MM.1S (cell line): ENCODE measurements around the gene RFX2.
A peak's percentile ranks its signal among the peaks of the same experiment; 100 is the strongest.
"Not testable (repeated sequence)": the region's sequence is repeated elsewhere in the genome, so short reads cannot be mapped to it uniquely, and the experiment has no call there.

Experiments
- DNase-seq: peaks from one replicate; pipeline ENCODE4 v3.0.0-alpha.2; 2015
- H2AFZ ChIP-seq: fragments of 300-600 bp; sonication (generic); 2 replicates; pipeline ENCODE4 v1.6.0; 2016; ENCODE audit warnings: antibody characterized with exemption, low read length
- H3F3A ChIP-seq: fragments of 300-600 bp; sonication (generic); 2 replicates; pipeline ENCODE4 v1.6.1; 2016; ENCODE audit warnings: mild to moderate bottlenecking, antibody characterized with exemption, low read length, moderate library complexity, mixed read lengths; ENCODE audit not compliant: insufficient read depth
- H3K27ac ChIP-seq: fragments of 300-600 bp; sonication (generic); 2 replicates; pipeline ENCODE4 v1.5.1; 2016; ENCODE audit warnings: mild to moderate bottlenecking, low read length
- H3K27me3 ChIP-seq: fragments of 300-600 bp; sonication (generic); replicated peaks from 2 replicates; pipeline ENCODE4 v1.6.0; 2016; ENCODE audit warnings: low read length; ENCODE audit not compliant: insufficient read depth
- H3K36me3 ChIP-seq: fragments of 300-600 bp; sonication (generic); replicated peaks from 2 replicates; pipeline ENCODE4 v1.6.1; 2016; ENCODE audit warnings: mild to moderate bottlenecking, low read length, mixed read lengths; ENCODE audit not compliant: insufficient read depth
- H3K4me1 ChIP-seq: fragments of 300-600 bp; sonication (generic); 2 replicates; pipeline ENCODE4 v1.6.1; 2016; ENCODE audit warnings: low read length, mixed read lengths
- H3K4me2 ChIP-seq: fragments of 300-600 bp; sonication (generic); 2 replicates; pipeline ENCODE4 v1.6.0; 2016; ENCODE audit warnings: low read depth, low read length
- H3K4me3 ChIP-seq: fragments of 300-600 bp; sonication (generic); 2 replicates; pipeline ENCODE4 v1.5.1; 2016; ENCODE audit warnings: low read length, mixed read lengths
- H3K79me2 ChIP-seq: fragments of 300-600 bp; sonication (generic); 2 replicates; pipeline ENCODE4 v1.6.1; 2016; ENCODE audit warnings: mixed run types, low read length, mixed read lengths
- H3K9ac ChIP-seq: fragments of 300-600 bp; sonication (generic); 2 replicates; pipeline ENCODE4 v1.6.1; 2016; ENCODE audit warnings: low read length, mixed read lengths
- H3K9me2 ChIP-seq: fragments of 300-600 bp; sonication (generic); replicated peaks from 2 replicates; pipeline ENCODE4 v1.6.1; 2016; ENCODE audit warnings: mild to moderate bottlenecking, low read length, mixed read lengths; ENCODE audit not compliant: insufficient read depth
- H3K9me3 ChIP-seq: fragments of 300-600 bp; sonication (generic); replicated peaks from 2 replicates; pipeline ENCODE4 v1.6.1; 2016; ENCODE audit warnings: mild to moderate bottlenecking, low read length, mixed read lengths; ENCODE audit not compliant: insufficient read depth
- H4K20me1 ChIP-seq: fragments of 300-600 bp; sonication (generic); 2 replicates; pipeline ENCODE4 v1.6.1; 2016; ENCODE audit warnings: mild to moderate bottlenecking, low read length, moderate library complexity, mixed read lengths; ENCODE audit not compliant: insufficient read depth
- EZH2 ChIP-seq: fragments of 300-600 bp; sonication (generic); optimal IDR thresholded peaks from 2 replicates; pipeline ENCODE3; 2017; ENCODE audit warnings: low read depth, mild to moderate bottlenecking, antibody characterized with exemption, low read length, mixed read lengths
- EZH2phosphoT487 ChIP-seq: fragments of 300-600 bp; sonication (generic); IDR thresholded peaks from 2 replicates; pipeline ENCODE4 v1.6.1; 2018; ENCODE audit warnings: antibody characterized with exemption, low read length
- TF ChIP-seq, protein P1 (sequence below): fragments of 300-600 bp; sonication (generic); IDR thresholded peaks from 2 replicates; pipeline ENCODE4 v1.5.1; 2016; ENCODE audit warnings: antibody characterized with exemption, low read length, mixed read lengths

RFX2 gene

DNA sequence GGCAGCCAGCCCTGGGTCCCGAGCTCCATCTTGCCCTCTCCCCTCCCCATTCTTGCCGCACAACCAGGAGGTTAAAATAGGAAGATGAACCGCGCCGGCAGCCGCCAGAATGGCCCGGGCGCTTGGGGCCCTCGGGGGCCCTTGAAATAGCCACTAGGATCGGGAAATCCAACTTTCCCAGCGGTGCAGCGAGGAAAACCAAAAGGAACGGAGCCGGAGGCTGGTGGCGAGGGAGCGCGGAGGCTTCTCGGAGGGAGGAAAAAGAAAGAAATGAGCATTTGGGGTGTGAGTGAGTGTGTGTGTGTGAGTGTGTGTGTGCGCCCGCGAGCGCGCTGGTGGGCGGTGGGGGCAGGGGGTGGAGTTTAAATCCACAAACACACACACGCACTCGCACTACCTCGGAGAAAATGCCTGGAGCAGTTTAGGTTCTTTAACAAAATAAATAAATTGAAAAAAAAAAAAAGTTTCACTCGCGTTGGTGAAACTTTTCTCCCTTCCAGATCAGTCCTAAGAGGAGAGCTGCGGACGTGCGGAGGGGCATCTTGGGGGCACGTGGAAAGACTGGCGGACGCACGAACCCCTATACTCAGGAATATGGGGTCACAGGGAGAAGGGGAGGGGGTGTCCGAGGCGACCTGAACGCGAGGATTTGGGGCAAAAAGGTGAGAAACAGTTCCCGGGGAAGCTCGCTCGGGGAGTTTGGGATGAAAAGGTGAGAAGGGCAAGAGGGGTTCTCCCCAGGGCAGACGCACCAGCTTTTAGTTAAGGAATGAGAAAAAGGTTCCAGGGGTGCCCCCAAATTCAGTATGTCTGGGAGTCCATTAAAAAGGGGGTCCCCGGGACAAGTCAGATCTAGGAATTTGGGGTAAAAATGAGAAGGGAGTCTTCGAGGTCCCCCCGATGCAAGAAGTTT lies 1.3 kb downstream of the RFX2 start:
- H3K27ac ChIP-seq: no peak overlapping the region
- no peak overlapping the region for H2AFZ ChIP-seq

DNA sequence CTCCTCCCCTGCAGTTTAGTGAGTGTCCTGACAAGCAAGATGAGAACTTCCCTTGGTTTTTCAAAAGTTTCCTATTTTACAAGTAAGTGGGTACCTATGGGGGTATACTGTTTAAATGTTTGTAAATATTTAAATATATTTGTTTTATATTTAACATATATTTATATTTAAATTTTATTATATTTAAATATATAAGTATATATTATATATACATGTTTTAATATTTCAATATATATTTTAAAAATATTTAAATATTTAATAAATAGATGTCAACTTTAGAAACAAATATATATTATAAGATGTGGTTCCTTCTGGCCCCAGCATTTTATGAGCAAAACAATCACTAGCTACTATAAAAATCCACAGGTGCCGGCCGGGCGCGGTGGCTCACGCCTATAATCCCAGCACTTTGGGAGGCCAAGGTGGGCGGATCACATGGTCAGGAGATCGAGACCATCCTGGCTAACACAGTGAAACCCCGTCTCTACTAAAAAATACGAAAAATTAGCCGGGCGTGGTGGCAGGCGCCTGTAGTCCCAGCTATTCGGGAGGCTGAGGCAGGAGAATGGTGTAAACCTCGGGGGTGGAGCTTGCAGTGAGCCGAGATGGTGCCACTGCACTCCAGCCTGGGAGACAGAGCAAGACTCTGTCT lies 3.5 kb downstream of the RFX2 start:
- not testable (repeated sequence) for H3K4me3 ChIP-seq, H2AFZ ChIP-seq, H3K79me2 ChIP-seq, H3K9ac ChIP-seq, H3K9me3 ChIP-seq, H4K20me1 ChIP-seq, H3K27ac ChIP-seq, H3K36me3 ChIP-seq, H3F3A ChIP-seq, DNase-seq, H3K4me2 ChIP-seq, H3K9me2 ChIP-seq, H3K4me1 ChIP-seq
- H3K27me3 ChIP-seq: peaks cover 62% of the 10 kb centered on the region

More for the DNA sequence above, 1.3 kb downstream of the RFX2 start:
- no peaks in the 10 kb centered on the region for H3K79me2 ChIP-seq
- no peaks in the 10 kb centered on the region for H3K9me2 ChIP-seq
- TF ChIP-seq, protein P1, sequence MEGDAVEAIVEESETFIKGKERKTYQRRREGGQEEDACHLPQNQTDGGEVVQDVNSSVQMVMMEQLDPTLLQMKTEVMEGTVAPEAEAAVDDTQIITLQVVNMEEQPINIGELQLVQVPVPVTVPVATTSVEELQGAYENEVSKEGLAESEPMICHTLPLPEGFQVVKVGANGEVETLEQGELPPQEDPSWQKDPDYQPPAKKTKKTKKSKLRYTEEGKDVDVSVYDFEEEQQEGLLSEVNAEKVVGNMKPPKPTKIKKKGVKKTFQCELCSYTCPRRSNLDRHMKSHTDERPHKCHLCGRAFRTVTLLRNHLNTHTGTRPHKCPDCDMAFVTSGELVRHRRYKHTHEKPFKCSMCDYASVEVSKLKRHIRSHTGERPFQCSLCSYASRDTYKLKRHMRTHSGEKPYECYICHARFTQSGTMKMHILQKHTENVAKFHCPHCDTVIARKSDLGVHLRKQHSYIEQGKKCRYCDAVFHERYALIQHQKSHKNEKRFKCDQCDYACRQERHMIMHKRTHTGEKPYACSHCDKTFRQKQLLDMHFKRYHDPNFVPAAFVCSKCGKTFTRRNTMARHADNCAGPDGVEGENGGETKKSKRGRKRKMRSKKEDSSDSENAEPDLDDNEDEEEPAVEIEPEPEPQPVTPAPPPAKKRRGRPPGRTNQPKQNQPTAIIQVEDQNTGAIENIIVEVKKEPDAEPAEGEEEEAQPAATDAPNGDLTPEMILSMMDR: no peak
- TF ChIP-seq EZH2 (no peak), EZH2phosphoT487 (no peak)
- H4K20me1 ChIP-seq: no peaks in the 10 kb centered on the region
- 0 out of 2 replicates have a peak, but pooled peaks cover 2% of the 10 kb centered on the region for H3F3A ChIP-seq
- DNase-seq: no peak
- H3K9ac ChIP-seq: no peak overlapping the region; the same call in 1 of the 2 replicates
- H3K4me1 ChIP-seq: no peaks in the 10 kb centered on the region
- no peak overlapping the region for H3K4me3 ChIP-seq
- peak overlapping the region; percentile 46; the same call in 1 of the 2 replicates for H3K4me2 ChIP-seq
- no peaks in the 10 kb centered on the region for H3K9me3 ChIP-seq
- H3K27me3 ChIP-seq: peaks cover 63% of the 10 kb centered on the region
- no peaks in the 10 kb centered on the region for H3K36me3 ChIP-seq

DNA sequence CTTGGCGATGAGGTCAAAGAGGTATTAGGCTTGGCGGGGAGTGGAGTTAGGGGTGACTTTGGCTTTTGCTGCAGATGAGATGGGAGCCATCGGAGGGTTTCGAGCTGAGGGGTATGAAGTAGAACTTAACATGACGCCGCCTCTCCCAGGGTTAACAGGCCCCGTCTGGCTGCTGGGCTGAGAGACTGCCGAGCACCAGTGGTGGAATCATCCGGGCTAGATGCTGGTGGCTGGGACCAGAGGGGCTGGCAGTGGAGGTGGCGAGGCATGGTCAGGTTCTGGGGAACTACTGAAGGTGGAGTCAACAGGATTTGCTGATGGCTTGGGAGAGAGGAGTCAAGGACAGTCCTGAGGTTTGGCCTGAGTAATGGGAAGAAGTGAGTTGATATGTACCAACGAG lies 4.9 kb downstream of the RFX2 start:
- no peak overlapping the region for H3K4me2 ChIP-seq
- H3K27ac ChIP-seq: no peak overlapping the region
- no peak overlapping the region for H3K9ac ChIP-seq
- H3K4me3 ChIP-seq: no peak overlapping the region
- H3K36me3 ChIP-seq: no peaks in the 10 kb centered on the region
- no peak overlapping the region for H2AFZ ChIP-seq
- TF ChIP-seq EZH2: no peak
- no peak for TF ChIP-seq EZH2phosphoT487
- TF ChIP-seq, protein P1: no peak
- H4K20me1 ChIP-seq: no peaks in the 10 kb centered on the region
- H3K27me3 ChIP-seq: peaks cover 67% of the 10 kb centered on the region
- no peaks in the 10 kb centered on the region for H3K79me2 ChIP-seq
- no peaks in the 10 kb centered on the region for H3K9me2 ChIP-seq
- H3K4me1 ChIP-seq: no peaks in the 10 kb centered on the region
- H3K9me3 ChIP-seq: no peaks in the 10 kb centered on the region
- no peak for DNase-seq
- no peaks in the 10 kb centered on the region for H3F3A ChIP-seq

DNA sequence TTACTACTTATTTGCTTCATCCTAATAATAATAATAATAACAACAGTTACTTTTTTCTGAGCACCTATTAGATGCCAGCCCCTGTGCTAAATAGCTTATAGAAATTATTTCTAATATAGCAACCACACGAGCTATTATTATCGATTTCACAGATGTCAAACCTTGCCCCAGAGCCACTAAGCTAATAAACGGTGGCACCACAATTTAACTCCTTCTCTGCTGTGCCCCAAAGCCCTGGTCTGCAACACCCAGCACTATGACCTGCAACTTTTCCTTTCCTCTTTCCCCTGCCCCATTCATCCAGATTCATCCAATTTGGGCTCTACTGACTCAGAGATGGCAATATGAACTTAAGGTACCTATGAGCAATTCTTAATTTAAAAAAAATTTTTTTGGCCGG lies 6.4 kb downstream of the RFX2 start:
- no peak overlapping the region for H3K4me3 ChIP-seq
- no peaks in the 10 kb centered on the region for H3K9me2 ChIP-seq
- no peak overlapping the region for H3K27ac ChIP-seq
- no peak overlapping the region for H3K9ac ChIP-seq
- no peaks in the 10 kb centered on the region for H3K79me2 ChIP-seq
- no peak overlapping the region for H3K4me2 ChIP-seq
- no peaks in the 10 kb centered on the region for H3K9me3 ChIP-seq
- no peaks in the 10 kb centered on the region for H4K20me1 ChIP-seq
- H3K36me3 ChIP-seq: no peaks in the 10 kb centered on the region
- no peaks in the 10 kb centered on the region for H3F3A ChIP-seq
- H2AFZ ChIP-seq: no peak overlapping the region
- peaks cover 71% of the 10 kb centered on the region for H3K27me3 ChIP-seq
- no peaks in the 10 kb centered on the region for H3K4me1 ChIP-seq
- no peak for DNase-seq
- no peak for TF ChIP-seq EZH2phosphoT487
- TF ChIP-seq, protein P1: no peak
- TF ChIP-seq EZH2: no peak
